ENCODE measurements around the gene ZNF783. TPM values are rescaled to one million over a fixed set of nuclear protein-coding genes. Genes with fewer than 3 reads are reported as not detected.
"Not testable (repeated sequence)": the region's sequence is repeated elsewhere in the genome, so short reads cannot be mapped to it uniquely, and the experiment has no call there.

The ZNF783 gene
- total RNA-seq, 2 donors from 2014 or later, result 14.0 to 27.9 TPM

DNA sequence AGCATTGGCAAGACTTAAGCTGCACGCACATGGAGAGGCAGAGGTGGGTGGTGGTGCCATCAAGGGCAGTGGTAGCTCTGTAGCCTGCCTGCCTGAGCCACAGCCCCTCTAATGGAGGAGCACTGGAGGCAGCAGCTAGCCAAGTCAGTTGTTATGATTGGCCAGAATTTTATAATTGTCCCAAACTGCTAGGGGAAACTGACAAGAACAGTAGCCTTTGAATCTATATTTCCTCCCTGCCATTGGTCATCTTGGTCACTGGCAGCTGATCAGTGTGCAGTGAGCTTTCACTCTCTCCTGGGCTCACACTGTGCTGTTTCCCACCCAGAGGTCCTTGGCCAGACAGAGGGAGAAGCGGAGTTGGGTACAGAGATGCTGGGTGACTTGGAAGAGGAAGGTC is 9.6 kb upstream of the ZNF783 start:
- ATAC-seq (no peak), DNase-seq (ENCODE audit: low spot score) (no peak)
- no peaks in the 10 kb centered on the region for H3K27me3 Mint-ChIP-seq
- no peaks in the 10 kb centered on the region for H3K9me3 Mint-ChIP-seq
- H3K36me3 Mint-ChIP-seq, result no peaks in the 10 kb centered on the region
- peaks cover 8 to 10% of the 10 kb centered on the region in 2 donors for H3K4me1 Mint-ChIP-seq (ENCODE audit: low read depth in 2 of 2)
- H3K27ac Mint-ChIP-seq, result no peak overlapping the region
- no peak overlapping the region for H3K4me3 Mint-ChIP-seq

GRCh38 chr7:149253665-149254064 is 8.3 kb upstream of the ZNF783 start:
- ATAC-seq (no peak), DNase-seq (ENCODE audit: low spot score) (no peak)
- Mint-ChIP-seq H3K27me3 (no peaks in the 10 kb centered on the region), H3K4me3 (no peak overlapping the region), H3K36me3 (no peaks in the 10 kb centered on the region), H3K4me1 (ENCODE audit: low read depth in 2 of 2) (peaks cover 3 to 4% of the 10 kb centered on the region in 2 donors), H3K9me3 (no peaks in the 10 kb centered on the region), H3K27ac (no peak overlapping the region)

GRCh38 chr7:149254181-149254858 is 7.7 kb upstream of the ZNF783 start:
- Mint-ChIP-seq H3K9me3 (no peaks in the 10 kb centered on the region), H3K36me3 (no peaks in the 10 kb centered on the region), H3K4me3 (no peak overlapping the region), H3K4me1 (ENCODE audit: low read depth in 2 of 2) (no peaks in the 10 kb centered on the region), H3K27me3 (no peaks in the 10 kb centered on the region), H3K27ac (no peak overlapping the region)
- ATAC-seq, result no peak
- no peak for DNase-seq (ENCODE audit: low spot score)

- Mint-ChIP-seq H3K36me3 (no peaks in the 10 kb centered on the region), H3K27ac (no peak overlapping the region), H3K4me3 (no peak overlapping the region), H3K9me3 (no peaks in the 10 kb centered on the region), H3K27me3 (no peaks in the 10 kb centered on the region), H3K4me1 (ENCODE audit: low read depth in 2 of 2) (no peaks in the 10 kb centered on the region)
- ATAC-seq, result no peak
- no peak for DNase-seq (ENCODE audit: low spot score)
Observed at GRCh38 chr7:149255174-149255573, 6.8 kb upstream of the ZNF783 start.

- no peak for ATAC-seq
- Mint-ChIP-seq H3K27ac (no peak overlapping the region), H3K4me1 (ENCODE audit: low read depth in 2 of 2) (peaks cover 0 to 5% of the 10 kb centered on the region in 2 donors), H3K36me3 (no peaks in the 10 kb centered on the region), H3K27me3 (no peaks in the 10 kb centered on the region), H3K9me3 (no peaks in the 10 kb centered on the region), H3K4me3 (no peak overlapping the region)
- no peak for DNase-seq (ENCODE audit: low spot score)
Observed at GRCh38 chr7:149256568-149256967, 5.4 kb upstream of the ZNF783 start.

- no peak for DNase-seq (ENCODE audit: low spot score)
- no peak for ATAC-seq
- no peaks in the 10 kb centered on the region for H3K9me3 Mint-ChIP-seq
- H3K36me3 Mint-ChIP-seq, result no peaks in the 10 kb centered on the region
- H3K4me3 Mint-ChIP-seq, result no peak overlapping the region
- H3K4me1 Mint-ChIP-seq (ENCODE audit: low read depth in 2 of 2), result peaks cover 0 to 7% of the 10 kb centered on the region in 2 donors
- no peak overlapping the region for H3K27ac Mint-ChIP-seq
- no peaks in the 10 kb centered on the region for H3K27me3 Mint-ChIP-seq
Observed at GRCh38 chr7:149257146-149257545, 4.8 kb upstream of the ZNF783 start.

DNA sequence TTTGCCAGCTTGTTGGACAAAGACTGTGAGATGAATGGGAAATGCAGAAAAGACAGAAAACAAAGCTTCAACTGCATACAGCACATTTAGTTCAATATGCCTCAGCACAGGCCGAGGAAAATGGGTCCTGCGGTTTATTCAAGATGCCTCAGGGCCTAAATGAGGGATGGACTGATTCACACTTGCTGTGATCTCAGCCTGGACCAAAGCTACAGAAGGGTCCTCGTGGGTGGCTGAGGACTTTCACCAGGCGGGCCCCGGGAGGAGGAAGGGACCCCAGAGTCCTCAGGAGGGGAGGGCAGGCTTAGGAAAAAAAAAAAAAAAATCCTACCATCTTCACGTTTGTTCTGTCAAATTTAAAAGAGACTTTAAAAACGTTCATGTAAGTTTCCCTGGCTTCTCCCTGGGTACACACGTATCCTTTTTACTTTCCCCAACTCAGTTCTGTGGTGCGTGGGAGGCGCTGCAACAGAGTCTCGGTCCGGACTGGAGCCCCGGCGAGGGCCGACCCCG is 624 bp upstream of the ZNF783 start:
- ATAC-seq (peak in 1 of 2 donors; percentile 2), DNase-seq (ENCODE audit: low spot score) (no peak)
- Mint-ChIP-seq H3K27me3 (no peaks in the 10 kb centered on the region), H3K9me3 (no peaks in the 10 kb centered on the region), H3K4me1 (ENCODE audit: low read depth in 2 of 2) (peaks cover 9 to 16% of the 10 kb centered on the region in 2 donors), H3K27ac (peak overlapping the region; percentile 82 to 83), H3K36me3 (no peaks in the 10 kb centered on the region), H3K4me3 (peak overlapping the region; percentile 81)

- Mint-ChIP-seq H3K4me1 (ENCODE audit: low read depth in 2 of 2) (peaks cover 9 to 12% of the 10 kb centered on the region in 2 donors), H3K9me3 (no peaks in the 10 kb centered on the region), H3K4me3 (no peak overlapping the region), H3K36me3 (peaks cover 10% of the 10 kb centered on the region), H3K27me3 (no peaks in the 10 kb centered on the region), H3K27ac (no peak overlapping the region)
- no peak for ATAC-seq
- no peak for DNase-seq (ENCODE audit: low spot score)
Observed at GRCh38 chr7:149266451-149266850, 4.5 kb downstream of the ZNF783 start.

GRCh38 chr7:149267733-149268132 is 5.7 kb downstream of the ZNF783 start:
- Mint-ChIP-seq H3K36me3 (peaks cover 11% of the 10 kb centered on the region), H3K27ac (no peak overlapping the region), H3K4me1 (ENCODE audit: low read depth in 2 of 2) (peaks cover 9% of the 10 kb centered on the region in 2 donors), H3K9me3 (no peaks in the 10 kb centered on the region), H3K27me3 (no peaks in the 10 kb centered on the region), H3K4me3 (no peak overlapping the region)
- no peak for ATAC-seq
- DNase-seq (ENCODE audit: low spot score), result no peak

DNA sequence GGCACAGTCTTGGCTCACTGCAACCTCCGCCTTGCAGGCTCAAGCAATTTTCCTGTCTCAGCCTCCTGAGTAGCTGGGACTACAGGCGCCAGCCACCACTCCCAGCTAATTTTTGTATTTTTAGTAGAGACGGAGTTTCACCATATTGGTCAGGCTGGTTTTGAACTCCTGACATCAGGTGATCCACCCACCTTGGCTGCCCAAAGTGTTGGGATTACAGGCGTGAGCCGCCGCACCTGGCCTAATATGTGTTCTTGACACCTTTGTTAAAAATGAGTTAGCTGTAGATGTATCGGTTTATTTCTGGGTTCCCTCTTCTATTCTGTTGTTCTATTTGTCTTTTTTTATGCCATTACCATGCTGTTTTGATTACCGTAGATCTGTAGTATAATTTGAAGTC is 12.4 kb downstream of the ZNF783 start:
- H3K4me3 Mint-ChIP-seq; ATAC-seq; H3K9me3 Mint-ChIP-seq; H3K4me1 Mint-ChIP-seq (ENCODE audit: low read depth in 2 of 2); DNase-seq (ENCODE audit: low spot score); H3K27me3 Mint-ChIP-seq; H3K27ac Mint-ChIP-seq: not testable (repeated sequence)
- peaks cover 19% of the 10 kb centered on the region for H3K36me3 Mint-ChIP-seq

DNA sequence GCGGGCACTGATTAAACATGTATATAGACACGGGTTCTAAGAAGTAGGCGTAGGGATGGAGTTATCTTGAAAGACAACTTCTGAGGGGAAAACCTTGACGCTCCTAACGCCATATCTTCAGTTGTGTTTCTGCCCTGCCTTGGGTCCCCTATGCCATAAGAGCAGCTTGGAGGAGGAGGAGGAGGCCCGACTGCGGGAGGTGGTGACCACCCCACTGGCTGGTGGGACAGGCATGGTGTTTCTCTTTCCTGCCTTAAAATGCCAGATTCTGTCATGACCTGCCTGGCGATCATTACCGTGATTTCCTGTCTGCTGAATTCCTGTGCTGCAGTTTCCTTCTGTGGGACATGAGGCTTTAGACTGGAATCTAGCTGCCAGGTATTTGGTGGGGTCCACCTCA is 15.9 kb downstream of the ZNF783 start:
- Mint-ChIP-seq H3K4me3 (no peak overlapping the region), H3K4me1 (ENCODE audit: low read depth in 2 of 2) (peaks cover 0 to 6% of the 10 kb centered on the region in 2 donors), H3K9me3 (no peaks in the 10 kb centered on the region), H3K27ac (no peak overlapping the region), H3K27me3 (no peaks in the 10 kb centered on the region), H3K36me3 (peaks cover 17% of the 10 kb centered on the region)
- DNase-seq (ENCODE audit: low spot score) (no peak), ATAC-seq (no peak)

DNA sequence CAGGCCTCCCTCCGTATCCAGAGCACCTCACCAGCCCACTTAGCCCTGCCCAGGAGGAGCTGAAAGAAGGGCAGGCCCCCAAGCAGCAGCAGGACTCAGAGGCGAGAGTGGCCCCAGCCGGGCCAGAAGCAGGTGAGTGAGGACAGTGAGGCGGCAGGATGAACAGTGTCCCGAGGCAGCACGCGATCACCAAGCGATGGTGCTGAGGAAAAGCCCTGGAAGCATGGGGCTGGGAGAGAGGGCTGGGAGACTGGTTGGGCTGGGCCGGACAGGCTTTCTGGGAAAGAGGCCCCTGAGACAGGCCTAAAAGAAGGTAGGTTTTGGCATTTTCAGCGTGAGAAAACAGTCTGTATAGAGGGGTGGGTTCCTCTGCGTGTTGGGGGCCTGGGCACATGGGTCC is 16.4 kb downstream of the ZNF783 start:
- H3K4me1 Mint-ChIP-seq (ENCODE audit: low read depth in 2 of 2), result peaks cover 0 to 2% of the 10 kb centered on the region in 2 donors
- no peaks in the 10 kb centered on the region for H3K27me3 Mint-ChIP-seq

DNA sequence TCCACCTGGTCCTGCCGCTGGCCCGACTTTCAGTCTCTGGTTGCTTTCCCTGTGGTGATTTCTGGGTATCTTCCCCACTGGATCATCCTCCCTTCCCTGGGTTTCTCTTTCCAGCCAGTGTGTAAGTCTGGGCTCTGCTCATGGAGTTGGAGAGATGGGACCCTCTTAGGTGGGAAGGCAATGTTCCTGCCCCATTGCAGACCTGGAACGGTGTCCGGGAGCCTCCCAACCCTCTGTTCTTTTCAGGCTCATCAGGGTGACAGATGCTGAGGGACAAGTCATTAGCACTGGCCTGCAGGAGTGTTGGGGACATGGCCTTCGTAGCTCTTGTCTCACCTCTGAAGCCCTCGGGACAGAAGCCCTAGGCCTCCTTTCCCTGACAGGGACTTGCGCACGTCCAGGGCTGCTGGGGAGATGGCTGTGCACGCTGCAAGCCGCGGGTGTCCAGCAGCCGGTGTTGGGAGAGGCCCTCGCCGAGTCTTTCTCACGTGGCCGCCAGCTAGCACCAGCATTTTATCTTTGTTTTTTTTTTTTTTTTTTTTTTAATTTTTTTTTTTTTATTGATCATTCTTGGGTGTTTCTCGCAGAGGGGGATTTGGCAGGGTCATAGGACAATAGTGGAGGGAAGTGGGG is 17.2 kb downstream of the ZNF783 start:
- H3K36me3 Mint-ChIP-seq, result peaks cover 13% of the 10 kb centered on the region
- H3K9me3 Mint-ChIP-seq, result no peaks in the 10 kb centered on the region
- no peak for DNase-seq (ENCODE audit: low spot score)
- ATAC-seq, result no peak
- H3K4me3 Mint-ChIP-seq, result no peak overlapping the region
- no peak overlapping the region for H3K27ac Mint-ChIP-seq
- peaks cover 0 to 4% of the 10 kb centered on the region in 2 donors for H3K4me1 Mint-ChIP-seq (ENCODE audit: low read depth in 2 of 2)
- H3K27me3 Mint-ChIP-seq, result no peaks in the 10 kb centered on the region

More for the DNA sequence above, 16.4 kb downstream of the ZNF783 start:
- H3K9me3 Mint-ChIP-seq, result no peaks in the 10 kb centered on the region
- ATAC-seq, result no peak
- H3K4me3 Mint-ChIP-seq, result no peak overlapping the region
- H3K27ac Mint-ChIP-seq, result no peak overlapping the region
- H3K36me3 Mint-ChIP-seq, result peaks cover 13% of the 10 kb centered on the region
- no peak for DNase-seq (ENCODE audit: low spot score)

DNA sequence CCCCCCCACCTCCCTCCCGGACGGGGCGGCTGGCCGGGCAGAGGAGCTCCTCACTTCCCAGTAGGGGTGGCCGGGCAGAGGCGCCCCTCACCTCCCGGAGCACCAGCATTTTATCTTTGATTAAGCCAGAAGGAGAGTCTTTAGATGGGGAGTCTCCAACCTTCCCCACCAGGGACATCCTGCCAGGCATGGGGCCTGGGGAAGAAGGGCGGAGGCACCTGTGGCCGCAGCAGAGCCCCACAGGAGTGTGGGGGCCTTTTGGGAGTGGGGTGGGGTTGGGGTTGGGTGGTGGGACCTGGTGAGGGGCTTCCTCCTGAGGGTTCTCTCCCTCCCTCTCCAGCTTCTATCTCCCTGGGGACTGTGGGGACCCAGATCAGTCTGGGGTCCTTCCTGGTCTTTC is 18.2 kb downstream of the ZNF783 start:
- H3K4me1 Mint-ChIP-seq (ENCODE audit: low read depth in 2 of 2), result peaks cover 6 to 11% of the 10 kb centered on the region in 2 donors
- ATAC-seq, result no peak
- H3K9me3 Mint-ChIP-seq, result no peaks in the 10 kb centered on the region
- no peaks in the 10 kb centered on the region for H3K27me3 Mint-ChIP-seq
- H3K4me3 Mint-ChIP-seq, result no peak overlapping the region
- no peak overlapping the region for H3K27ac Mint-ChIP-seq
- DNase-seq (ENCODE audit: low spot score), result no peak
- peaks cover 8% of the 10 kb centered on the region for H3K36me3 Mint-ChIP-seq
